ENCODE results near the gene PGLYRP4.

PGLYRP4 gene

GRCh38 chr1:153348511-153349362, at the start of gene PGLYRP4:
TSS of gene PGLYRP4 (minus strand) at chr1:153348841. CDS start at chr1:153347932, 909 bp downstream.
- in situ Hi-C loops (cut with MboI; ENCODE audit: low sequenced_read_pairs): no loop called here

- in situ Hi-C loops (cut with MboI; ENCODE audit: low sequenced_read_pairs): no loop called here
Observed at GRCh38 chr1:153397924-153398651, 49.4 kb upstream of the PGLYRP4 start.

GRCh38 chr1:153397051-153397923, 48.6 kb upstream of the PGLYRP4 start:
- in situ Hi-C loops (cut with MboI; ENCODE audit: low sequenced_read_pairs): no loop called here

GRCh38 chr1:153396461-153396860, 47.8 kb upstream of the PGLYRP4 start:
- in situ Hi-C loops (cut with MboI; ENCODE audit: low sequenced_read_pairs): no loop called here

GRCh38 chr1:153395776-153396175, 47.1 kb upstream of the PGLYRP4 start:
- in situ Hi-C loops (cut with MboI; ENCODE audit: low sequenced_read_pairs): no loop called here

GRCh38 chr1:153395136-153395685, 46.6 kb upstream of the PGLYRP4 start:
- in situ Hi-C loops (cut with MboI; ENCODE audit: low sequenced_read_pairs): no loop called here

GRCh38 chr1:153394391-153394790, 45.8 kb upstream of the PGLYRP4 start:
- in situ Hi-C loops (cut with MboI; ENCODE audit: low sequenced_read_pairs): no loop called here

GRCh38 chr1:153393926-153394325, 45.3 kb upstream of the PGLYRP4 start:
- in situ Hi-C loops (cut with MboI; ENCODE audit: low sequenced_read_pairs): no loop called here

- in situ Hi-C loops (cut with MboI; ENCODE audit: low sequenced_read_pairs): no loop called here
Observed at GRCh38 chr1:153392822-153393221, 44.2 kb upstream of the PGLYRP4 start.

GRCh38 chr1:153392258-153392657, 43.6 kb upstream of the PGLYRP4 start:
- in situ Hi-C loops (cut with MboI; ENCODE audit: low sequenced_read_pairs): no loop called here

- in situ Hi-C loops (cut with MboI; ENCODE audit: low sequenced_read_pairs): no loop called here
Observed at GRCh38 chr1:153390938-153391710, 42.5 kb upstream of the PGLYRP4 start, which contains the start of gene S100A8. TSS of gene S100A8 (minus strand) at chr1:153391073. CDS start at chr1:153390535, 538 bp downstream.

- in situ Hi-C loops (cut with MboI; ENCODE audit: low sequenced_read_pairs): no loop called here
Observed at GRCh38 chr1:153389973-153390879, 41.6 kb upstream of the PGLYRP4 start.

- in situ Hi-C loops (cut with MboI; ENCODE audit: low sequenced_read_pairs): no loop called here
Observed at GRCh38 chr1:153389401-153389800, 40.8 kb upstream of the PGLYRP4 start.

- in situ Hi-C loops (cut with MboI; ENCODE audit: low sequenced_read_pairs): no loop called here
Observed at GRCh38 chr1:153387785-153388184, 39.1 kb upstream of the PGLYRP4 start.

GRCh38 chr1:153387001-153387400, 38.4 kb upstream of the PGLYRP4 start:
- in situ Hi-C loops (cut with MboI; ENCODE audit: low sequenced_read_pairs): no loop called here

GRCh38 chr1:153386500-153386901, 37.9 kb upstream of the PGLYRP4 start:
- in situ Hi-C loops (cut with MboI; ENCODE audit: low sequenced_read_pairs): no loop called here

- in situ Hi-C loops (cut with MboI; ENCODE audit: low sequenced_read_pairs): no loop called here
Observed at GRCh38 chr1:153384958-153385580, 36.4 kb upstream of the PGLYRP4 start.

GRCh38 chr1:153380711-153381110, 32.1 kb upstream of the PGLYRP4 start:
- in situ Hi-C loops (cut with MboI; ENCODE audit: low sequenced_read_pairs): no loop called here
